Umbilical cord (tissue), 2 donors: Measurements from ENCODE around the gene NRG3. TPM values are rescaled to one million over a fixed set of nuclear protein-coding genes. Genes with fewer than 3 reads are reported as not detected.
A peak's percentile ranks its signal among the peaks of the same experiment; 100 is the strongest.

ENCODE experiments used
- DNase-seq: peaks from one replicate; pipeline ENCODE4 v3.0.0-alpha.2; 2015; ENCODE audit warnings: low spot score
- total RNA-seq: library from RNA; depleted of rRNA; stranded (reverse); fragments of >200 nt; gene quantifications from one replicate; pipeline ENCODE4 v1.2.3, GENCODE V29; 2014; ENCODE audit warnings: low replicate concordance; ENCODE audit not compliant: insufficient read depth

NRG3 gene
- total RNA-seq, 1 donor from 2014 or later, result 0.72 TPM

DNA sequence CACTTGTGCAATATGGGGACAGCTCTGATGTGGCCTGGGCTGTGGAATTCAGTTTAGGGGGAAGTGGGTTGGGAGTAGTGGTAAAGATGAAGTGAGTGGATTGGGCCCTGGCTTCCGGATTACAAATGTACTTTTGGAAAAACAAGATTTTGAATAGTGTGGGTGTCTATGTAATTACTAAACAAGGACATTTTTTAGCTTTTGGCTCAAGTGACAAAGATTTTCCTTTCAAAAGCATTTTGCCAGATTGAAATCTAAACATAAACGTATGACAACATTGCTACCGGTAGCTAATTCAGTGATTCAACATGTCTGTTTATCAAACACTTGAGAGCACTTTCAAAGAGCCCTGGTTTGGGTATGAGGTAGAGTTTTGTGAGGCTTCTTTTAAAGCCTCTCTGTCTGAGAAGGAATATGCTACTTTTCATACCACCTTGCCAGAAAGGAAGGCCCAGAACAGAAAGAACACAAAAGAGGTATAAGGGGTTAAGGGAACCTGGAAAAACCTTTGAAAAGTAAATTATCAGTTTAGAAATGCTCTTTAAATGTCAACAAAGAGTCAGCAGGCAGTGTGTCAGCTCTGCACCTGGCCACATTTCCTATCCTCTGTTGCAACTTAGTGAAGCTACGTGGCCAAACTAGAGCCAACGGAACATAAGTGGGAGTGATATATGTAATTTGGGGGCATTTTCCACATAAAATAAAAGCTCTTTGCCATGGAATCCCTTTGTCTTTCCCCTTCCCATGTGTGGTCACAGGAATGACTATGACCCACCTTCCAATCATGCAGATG is 516.1 kb downstream of the NRG3 start:
- DNase-seq, result no peak

DNA sequence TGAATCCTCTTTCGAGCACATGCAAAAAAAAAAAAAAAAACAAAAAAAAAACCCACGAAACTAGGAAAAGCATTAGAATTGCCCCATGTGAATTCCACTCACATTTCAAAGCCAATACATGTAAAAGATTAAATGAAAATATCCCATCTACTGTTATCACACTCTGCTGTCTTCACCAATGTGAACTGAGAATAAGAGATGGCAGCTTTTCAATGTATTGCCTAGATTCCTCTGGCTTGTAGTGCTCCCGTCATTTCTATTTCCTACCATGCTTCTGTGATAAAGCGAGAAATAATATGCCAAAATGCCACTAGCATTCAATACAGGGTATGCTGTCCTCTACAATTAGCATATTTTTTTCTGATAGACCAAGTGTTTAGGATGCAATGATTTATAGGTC is 517.0 kb downstream of the NRG3 start:
- DNase-seq, result no peak

DNA sequence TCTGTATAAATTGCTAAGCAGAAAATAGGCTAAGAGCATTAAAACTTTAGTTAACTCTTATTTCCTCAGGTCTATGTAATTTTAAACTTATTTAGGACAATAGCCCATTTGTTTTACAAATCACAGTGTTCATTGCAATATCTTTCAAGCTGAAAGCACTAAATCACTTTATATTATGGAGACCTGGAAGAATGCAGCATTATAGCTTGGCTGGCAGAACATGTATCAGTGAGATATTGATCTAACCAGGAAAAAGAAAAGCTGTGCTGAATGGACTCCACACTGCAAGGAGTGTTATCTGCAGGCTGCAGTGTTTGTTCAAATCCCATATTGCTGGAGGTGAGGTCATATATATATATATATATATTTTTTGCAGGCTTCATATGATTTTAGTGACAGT is 517.5 kb downstream of the NRG3 start:
- DNase-seq, result peak; percentile 25

DNA sequence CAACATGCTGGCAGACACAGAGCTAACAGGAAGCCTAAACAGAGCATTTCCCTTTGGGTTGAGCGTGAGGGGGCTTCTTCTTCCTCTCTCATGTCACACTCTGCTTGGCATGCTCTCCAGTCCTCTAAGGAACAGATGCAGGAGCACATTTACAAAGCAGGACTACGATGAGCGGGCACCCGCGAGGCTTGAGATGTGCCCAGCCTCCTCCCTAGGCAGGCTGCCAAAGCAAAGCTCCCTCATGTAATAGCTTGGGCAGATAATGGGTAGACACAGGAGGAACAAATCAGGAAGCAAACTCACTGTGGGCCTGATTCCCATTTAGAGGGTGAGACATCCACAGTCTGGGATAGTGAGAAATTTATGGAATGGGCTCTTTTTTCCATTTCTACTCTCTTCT is 519.1 kb downstream of the NRG3 start:
- no peak for DNase-seq

DNA sequence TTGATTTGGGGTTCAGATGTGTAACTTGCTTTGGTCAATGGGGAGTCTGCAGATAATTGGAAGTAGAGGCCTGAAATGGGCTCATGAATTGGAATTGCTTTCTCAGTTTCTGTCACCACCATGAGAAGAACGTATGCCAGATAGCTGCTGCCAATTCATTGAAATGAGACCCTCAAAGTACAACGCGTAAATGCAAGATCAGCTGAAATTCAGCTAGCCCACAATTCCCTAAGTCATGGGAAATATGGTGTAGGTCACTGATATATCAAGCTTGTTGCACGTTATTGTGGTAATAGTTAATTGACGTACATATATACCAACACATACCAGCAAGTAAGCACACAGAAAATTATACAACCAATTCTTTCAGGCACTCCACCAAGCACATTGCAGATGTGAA is 520.0 kb downstream of the NRG3 start:
- no peak for DNase-seq

DNA sequence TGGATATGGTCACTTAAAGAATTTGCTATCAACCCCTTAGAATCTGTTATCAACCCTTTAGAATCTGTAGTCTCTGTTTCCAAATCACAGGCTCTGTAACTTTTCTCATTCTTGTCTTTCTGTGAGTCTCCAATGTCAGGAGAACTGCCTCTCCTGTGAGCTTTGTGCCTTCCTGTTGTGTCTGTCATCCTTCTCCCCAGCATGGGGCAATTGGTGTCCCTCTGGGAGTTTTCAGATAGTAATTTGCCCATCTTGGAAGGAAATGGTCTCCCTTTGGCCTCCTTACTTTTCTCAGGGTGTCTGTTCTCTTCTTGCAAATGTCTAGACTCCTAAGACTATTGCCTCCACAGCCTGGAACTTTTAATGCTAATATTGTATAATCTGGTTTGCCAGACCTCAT is 521.9 kb downstream of the NRG3 start:
- no peak for DNase-seq

DNA sequence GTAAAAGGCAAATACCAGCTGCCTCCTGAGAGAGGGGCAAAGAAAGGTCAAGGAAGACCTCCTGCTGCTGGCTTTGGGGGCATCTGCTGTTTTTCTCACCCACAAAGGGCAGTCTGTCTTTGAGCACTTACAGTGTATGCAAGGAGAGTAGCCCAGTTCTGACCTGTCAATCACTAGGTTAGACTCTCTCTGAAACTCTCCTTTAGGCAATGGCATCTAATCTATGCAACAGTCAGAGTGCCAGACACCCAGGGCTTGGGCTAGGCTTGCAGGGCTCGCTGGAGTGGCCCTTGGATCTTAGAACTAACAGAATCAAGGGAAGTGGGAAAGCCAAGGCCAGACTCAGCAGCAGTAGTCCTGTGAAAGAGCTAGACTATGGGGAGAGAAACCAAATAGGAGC is 522.9 kb downstream of the NRG3 start:
- no peak for DNase-seq

DNA sequence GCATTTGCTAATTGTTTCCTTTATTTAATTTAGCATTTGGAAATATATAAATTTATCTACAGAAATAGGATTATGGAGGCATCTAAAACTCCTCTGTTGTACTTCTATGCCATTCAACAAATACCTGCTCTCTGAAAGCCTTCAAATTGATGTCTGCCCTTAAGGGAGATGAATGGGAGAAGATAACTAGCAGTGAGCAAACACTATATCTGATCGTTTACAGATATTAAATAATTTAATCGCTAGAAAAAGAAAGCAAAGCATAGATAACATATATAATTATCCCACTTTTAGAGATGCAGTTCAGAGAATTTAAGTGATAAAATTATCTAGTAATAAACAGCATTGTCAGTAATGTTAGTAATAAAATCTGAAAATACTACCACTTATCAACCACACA is 524.9 kb downstream of the NRG3 start:
- no peak for DNase-seq

DNA sequence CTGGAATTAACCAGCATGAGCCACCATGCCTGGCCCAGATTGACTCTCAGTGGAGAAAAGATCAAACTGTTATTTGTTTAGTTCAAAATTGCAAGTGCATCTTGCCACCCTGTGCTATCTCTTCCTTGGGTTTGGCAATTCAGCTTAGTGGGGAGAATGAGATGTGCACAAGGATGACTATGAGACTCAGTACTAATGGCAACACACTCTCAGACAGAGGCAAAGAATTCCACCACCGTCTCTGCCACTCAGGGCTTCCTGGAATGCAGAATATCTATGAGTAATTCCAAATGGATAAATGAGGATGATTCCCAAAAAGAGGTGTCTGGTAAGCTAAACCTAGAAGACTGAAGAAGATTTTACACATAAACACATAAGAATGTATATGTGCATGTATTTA is 525.8 kb downstream of the NRG3 start:
- no peak for DNase-seq

DNA sequence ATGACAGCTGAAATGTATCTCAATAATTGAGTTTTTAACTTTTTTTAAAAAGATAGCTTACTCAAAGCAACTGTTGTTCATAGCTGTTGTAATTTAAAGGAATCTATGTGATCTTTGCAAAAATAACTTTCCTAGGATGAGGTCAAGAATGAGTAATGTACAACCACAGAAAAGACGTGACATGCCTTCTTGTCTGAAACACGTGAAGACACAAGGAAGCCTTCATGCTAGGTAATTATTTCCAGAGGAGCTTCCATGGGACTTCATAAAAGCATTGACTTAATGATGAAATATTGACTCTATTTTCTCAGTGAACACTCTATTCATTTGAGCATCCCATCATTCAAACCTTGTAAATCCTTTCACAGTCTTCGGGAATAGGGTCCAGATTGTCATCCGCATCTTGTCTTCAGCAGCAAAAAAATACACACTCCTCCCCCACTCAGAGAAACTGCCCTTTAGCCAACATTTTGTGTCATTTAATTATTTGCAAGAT is 528.0 kb downstream of the NRG3 start:
- DNase-seq, result no peak

DNA sequence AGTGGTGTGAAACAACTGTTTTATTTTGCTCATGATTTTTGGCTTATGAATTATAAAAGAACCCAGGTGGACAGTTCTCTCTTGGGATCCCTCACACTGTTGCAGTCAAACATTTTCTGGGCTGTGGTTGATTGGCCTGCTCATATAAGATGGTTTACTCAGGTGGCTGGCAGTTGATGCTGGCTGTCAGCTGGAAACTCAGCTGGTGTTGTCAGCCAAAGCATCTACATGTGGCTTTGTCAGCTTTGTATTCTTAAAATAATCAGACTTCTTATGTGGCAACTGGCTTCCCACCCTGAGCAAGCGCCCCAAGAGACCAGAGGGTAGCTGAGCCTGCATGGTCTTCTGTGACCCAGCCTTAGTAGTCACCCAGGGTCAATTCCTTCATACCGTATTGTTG is 534.7 kb downstream of the NRG3 start:
- DNase-seq, result no peak

DNA sequence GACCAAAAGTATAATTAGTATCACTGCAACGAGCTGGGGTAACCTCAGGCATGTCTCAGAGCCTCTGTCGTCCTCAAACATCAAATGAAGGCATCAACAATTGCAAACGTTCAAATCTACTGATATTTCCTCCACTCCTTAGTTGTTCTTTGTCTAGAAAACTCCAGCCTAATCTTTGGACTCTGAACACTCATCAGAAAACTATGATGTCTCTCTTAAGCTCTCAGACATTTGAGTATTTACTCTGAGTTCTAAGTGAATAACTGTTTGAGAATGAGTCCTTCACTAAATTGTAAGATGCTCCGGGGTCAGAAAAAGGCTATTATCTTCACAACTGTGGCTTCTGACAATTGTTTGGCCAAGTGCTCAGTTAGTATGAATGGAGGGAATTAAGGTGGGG is 536.4 kb downstream of the NRG3 start:
- no peak for DNase-seq

DNA sequence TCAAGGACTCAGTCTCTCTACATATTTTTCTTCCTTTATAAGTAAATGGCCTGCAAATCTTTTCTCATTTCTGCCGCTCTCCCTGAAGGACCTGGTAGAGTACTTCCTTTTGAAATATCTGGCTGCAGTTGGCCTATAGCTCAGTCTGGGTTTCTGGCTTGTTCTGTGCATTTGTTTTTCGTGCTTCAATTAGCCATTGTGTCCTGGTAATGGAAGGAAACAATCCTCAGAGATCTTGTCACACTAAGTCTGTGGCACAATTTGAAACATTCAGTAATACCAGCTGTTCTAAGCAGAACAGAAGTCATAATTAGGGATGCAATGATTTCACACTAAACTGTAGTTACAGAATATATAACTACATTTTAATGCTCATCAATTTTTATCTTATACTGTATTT is 545.0 kb downstream of the NRG3 start:
- no peak for DNase-seq

DNA sequence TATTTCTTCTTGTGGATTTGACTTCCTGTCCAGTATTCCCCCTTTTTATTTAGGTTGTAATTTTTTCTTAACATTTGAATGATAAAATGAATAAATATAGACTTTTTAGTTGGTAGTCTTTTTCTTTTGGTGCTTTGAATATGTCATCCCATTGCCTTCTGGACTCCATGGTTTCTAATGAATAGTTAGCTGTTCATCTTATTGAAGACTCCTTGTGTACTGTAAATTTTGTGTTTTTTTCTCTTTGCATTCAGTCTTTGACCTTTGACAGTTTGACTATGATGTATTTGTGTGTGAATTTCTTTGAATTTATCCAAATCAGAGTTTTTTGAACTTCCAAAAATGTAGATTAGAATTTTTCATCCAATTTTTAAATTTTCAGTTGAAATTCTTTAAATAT is 554.3 kb downstream of the NRG3 start:
- DNase-seq, result no peak

DNA sequence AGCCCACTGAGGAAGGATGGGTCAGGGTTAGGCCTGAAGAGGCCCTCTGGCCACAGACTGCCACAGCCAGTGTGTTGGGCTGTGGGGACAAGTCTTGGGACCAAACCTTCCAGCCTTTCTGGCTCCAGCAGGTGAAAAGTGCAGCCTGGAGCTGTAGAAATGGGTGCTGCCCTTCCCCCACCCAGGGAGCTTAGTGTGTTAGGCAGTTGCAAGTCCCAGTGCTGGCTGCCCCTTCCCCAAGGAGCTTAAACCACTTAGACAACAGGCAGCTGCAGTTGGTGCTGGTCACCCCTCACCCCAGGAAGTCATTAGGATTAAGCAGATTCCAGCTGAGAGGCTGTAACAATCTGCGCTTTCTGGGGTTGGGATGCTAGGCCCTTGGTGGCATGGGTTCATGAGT is 563.3 kb downstream of the NRG3 start:
- DNase-seq, result no peak

DNA sequence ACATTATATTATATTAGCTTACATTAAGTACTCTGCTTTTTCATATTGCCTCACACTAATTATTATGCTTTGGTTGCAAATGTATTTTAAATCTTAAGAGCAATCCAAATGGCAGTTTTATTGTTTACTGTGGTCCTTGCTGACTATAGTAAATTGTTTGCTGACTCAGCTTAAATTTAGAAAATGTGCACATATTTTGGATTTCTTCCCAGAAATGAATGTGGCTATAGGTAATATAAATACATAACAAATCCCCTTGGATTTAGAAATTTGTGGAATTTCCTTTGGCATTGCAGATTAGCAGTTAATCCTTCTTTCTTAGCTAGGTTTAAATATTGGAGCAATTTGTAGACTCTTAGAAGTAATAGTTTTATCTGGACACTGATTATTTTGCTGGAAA is 565.8 kb downstream of the NRG3 start:
- DNase-seq, result peak; percentile 10

DNA sequence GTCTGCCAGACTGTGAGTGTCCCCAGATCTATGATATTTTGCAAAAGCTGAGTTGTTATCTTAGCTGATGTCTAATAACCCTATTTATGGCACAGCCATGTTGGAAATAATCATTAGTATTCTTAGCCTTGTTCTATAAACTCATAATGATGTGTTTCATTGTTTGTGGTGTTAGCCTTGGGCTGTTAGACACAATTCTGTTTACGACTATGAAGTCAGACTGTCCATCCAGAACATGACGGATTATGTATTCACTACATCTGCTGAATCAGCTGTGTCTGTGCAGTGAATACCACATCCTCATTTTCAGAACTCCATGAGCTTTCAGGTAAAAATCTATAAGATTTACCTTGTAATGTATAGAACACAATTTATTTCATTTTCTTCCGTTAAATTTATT is 577.1 kb downstream of the NRG3 start:
- no peak for DNase-seq

DNA sequence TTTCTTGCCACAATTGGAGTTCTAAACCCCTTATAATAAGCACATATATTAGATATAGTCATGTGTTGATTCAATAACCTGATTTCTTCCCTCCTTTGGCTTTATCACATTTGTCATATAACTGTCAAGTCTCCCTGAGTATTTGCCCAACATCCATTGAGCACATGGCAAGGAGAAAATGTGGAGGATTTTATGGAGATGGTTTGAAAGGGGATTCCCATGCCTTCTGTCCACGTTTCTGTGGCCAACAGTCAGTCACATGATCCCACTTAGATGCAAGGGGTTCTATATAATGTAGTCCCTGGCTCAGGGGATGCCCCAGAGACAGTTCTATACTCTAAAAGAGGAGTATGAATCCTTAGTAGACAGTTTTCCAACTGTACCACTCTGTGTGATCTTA is 577.7 kb downstream of the NRG3 start:
- no peak for DNase-seq

DNA sequence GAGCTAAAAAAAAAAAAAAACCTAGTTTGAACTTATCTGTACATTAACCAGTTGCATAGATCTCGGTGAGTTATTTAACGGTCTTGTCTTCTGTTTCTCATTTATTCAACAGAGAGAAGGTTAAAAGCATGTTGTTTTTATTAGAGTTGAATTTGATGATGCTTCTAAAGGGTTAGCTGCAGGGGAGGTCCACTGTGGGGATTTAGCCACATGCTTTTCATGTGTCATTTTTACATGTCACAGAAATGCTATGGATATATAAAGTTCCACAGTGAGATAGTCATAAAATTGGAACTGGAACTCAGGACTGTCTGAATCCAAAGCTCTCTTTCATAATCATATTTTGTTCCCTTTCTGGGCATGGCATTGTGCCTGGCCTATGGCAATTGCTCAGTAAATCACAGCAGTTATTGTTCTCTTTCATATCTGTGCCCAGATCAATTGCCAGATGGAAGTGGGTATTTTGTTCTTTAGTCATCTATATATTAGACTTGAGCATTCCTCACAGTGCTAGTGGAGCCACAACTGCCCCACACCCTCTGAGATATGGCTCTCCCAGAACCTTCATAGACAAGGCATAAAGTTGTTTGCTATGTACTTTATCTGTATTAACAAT is 578.8 kb downstream of the NRG3 start:
- no peak for DNase-seq

DNA sequence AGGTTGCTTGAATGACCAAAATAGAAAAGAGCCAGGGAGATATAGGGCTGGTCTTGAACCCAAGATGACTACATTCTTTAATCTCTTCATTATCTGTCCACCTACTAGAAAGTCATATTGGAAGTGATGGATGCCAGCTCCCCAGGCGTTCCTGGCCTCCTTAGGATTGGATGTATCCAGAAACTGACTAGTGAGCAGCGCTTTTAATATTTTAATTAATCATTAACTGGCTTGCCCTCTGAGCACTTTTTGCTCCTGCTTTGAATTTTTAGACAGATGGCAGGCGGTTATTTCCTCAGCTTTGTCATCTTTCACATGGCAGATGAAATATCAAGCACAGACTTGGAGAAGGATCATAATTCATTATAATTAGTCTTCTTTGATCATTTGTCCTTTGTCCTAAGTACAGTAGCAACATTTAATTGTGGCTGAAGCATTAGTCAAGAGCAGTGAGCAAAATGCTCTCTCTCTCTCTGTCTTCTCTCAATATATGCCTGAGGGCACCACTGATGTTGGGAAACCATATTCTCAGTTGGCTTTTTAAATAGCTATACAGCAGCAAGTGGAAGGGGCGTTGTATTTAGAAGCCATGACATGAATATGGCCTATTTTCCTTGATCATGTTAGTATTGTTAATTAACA is 588.0 kb downstream of the NRG3 start:
- DNase-seq, result no peak

DNA sequence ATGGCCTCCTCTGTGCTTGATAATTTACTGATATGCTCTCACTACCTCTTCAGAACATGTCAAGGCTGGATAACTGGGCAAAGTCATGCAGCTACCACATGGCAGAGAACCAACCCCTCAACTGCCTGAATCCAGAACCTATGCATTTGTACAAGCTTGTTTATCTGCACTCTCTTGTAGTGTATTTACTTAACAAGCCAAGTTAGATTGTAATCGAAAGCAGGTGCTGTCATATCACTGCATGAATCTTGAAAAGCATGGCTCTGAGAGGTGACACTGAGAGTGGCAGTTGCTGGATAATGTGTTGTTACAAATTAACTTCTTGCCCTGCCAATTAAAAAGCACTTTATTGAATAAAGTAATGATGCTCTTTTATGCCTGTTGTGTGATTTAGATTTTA is 588.6 kb downstream of the NRG3 start:
- DNase-seq, result no peak

DNA sequence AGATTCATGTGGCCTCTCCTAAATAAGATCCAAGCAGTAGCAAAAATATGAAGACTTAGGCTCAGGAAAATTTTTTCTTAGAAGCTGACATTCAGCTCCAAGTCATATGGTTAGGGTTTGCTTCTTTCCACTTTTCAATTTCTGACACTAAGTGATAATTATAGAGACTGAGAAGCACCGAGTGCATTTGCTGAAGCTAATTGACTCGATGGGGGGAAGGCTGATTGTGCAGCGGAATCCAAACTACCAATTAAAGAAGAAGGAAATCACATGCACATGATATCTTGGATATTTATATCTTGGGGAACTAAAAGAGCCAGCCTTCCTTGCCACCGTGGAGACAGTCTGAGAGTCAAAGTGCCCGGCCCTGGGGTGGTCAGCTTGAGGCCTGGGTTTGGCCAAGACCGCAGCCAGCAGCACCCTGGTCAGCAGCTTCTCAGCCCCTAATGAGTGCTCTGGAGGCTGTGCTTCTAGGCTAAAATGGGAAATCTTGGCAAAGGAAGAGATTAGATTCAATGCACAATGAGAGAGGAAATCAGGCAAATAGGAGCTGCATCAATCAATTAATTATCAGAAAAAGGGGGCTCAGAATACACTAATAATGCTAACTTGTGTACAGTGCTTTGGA is 589.3 kb downstream of the NRG3 start:
- no peak for DNase-seq

DNA sequence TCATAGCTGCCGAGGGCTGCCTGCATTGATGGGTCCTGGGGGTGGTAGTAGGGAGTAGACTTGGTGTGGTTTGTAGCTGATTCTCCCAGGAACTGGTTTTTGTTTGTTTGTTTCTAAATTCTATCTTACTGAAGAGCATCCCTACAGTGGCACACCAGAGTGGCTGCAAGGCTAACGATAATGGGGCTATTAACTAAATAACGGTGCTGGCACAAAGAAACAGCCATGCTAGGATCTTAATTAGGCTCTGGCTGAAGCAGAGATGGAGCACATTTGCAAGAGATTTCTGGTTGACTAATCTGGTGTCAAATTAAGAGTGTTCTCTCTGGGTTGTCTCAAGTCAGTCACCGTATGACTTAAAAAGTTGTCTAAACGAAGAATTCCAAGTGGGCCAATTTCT is 590.0 kb downstream of the NRG3 start:
- no peak for DNase-seq
